GM12892 (cell line): ENCODE measurements around the gene SHISA9.

Source experiments
- POLR2A ChIP-seq: IDR thresholded peaks from 2 replicates; pipeline ENCODE4 v1.6.1; 2011; ENCODE audit warnings: low read depth, low read length, control low read depth
- POLR2AphosphoS5 ChIP-seq: IDR thresholded peaks from 2 replicates; pipeline ENCODE4 v1.6.1; 2011; ENCODE audit warnings: low read depth, low read length, control low read depth

DNA sequence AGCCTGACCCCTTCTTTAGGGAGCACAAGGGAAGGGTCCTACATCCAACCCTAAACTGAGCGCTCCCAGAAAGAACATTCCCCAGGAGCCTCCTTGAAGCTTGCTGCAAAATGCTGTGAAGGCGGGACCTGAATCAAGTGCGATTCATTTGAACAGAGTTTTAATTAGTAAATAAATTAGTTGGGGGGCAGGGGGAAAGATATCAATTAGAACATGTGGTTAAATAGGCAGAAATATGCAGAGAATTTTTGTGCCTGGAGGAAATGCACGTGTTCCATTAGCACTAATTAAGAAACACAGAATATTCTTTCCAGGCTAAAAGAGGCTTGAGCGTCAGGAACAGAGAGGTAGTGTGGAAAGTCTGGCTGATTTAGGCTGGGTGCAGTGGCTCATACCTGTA, 38.5 kb upstream of the SHISA9 start:
- TF ChIP-seq POLR2AphosphoS5 (no peak), POLR2A (no peak)
